GM23338 (cell line): ENCODE measurements around the gene OR10K2.

Source experiments
- CREB1 ChIP-seq: fragments of 250-450 bp; sonication (Bioruptor Pico); IDR thresholded peaks from 2 replicates; pipeline ENCODE4 v1.5.0; 2020; ENCODE audit warnings: low read depth, mild to moderate bottlenecking, moderate library complexity
- CTCF ChIP-seq, 2 experiments: fragments of 200-600 bp in 1 of 2; sonication (generic) in 1 of 2; conservative IDR thresholded peaks; 2 replicates each; pipeline versions ENCODE4 v1.5.1 to v1.6.1; 2016 to 2017; ENCODE audit warnings: antibody characterized with exemption in 2 of 2, low read depth in 2 of 2, mild to moderate bottlenecking in 2 of 2, moderate library complexity in 1 of 2
- EZH2 ChIP-seq: fragments of 200-600 bp; sonication (generic); IDR thresholded peaks from one replicate; pipeline ENCODE4 v1.8.0; 2017; ENCODE audit warnings: antibody characterized with exemption, mild to moderate bottlenecking, low read depth; ENCODE audit not compliant: unreplicated experiment
- EZH2phosphoT487 ChIP-seq: fragments of 200-600 bp; sonication (generic); IDR thresholded peaks from one replicate; pipeline ENCODE4 v1.8.1; 2018; ENCODE audit warnings: antibody characterized with exemption; ENCODE audit not compliant: unreplicated experiment

GRCh38 chr1:158391099-158391498, 34.9 kb downstream of the OR10K2 start:
- no peak for TF ChIP-seq CTCF (conservative IDR thresholded peaks at IDR 0.05; ENCODE audit: low read depth in 2 of 2)
- no peak for TF ChIP-seq EZH2phosphoT487
- no peak for TF ChIP-seq CREB1 (CRISPR knock-in tag)
- TF ChIP-seq EZH2 = no peak
